Activated CD4-positive, alpha-beta T cell treated with anti-CD3 and anti-CD28 coated beads for 4 hours (primary cell): Measurements from ENCODE around the gene PIP4K2A.
"Not testable (repeated sequence)": the region's sequence is repeated elsewhere in the genome, so short reads cannot be mapped to it uniquely, and the experiment has no call there.

Source experiments
- DNase-seq, 2 donors: peaks; one replicate each; pipeline ENCODE4 v3.0.0-alpha.2; 2020

The PIP4K2A gene

GRCh38 chr10:22503315-22504088 lies 210.9 kb downstream of the PIP4K2A start:
- no peak for DNase-seq

GRCh38 chr10:22501863-22502262 lies 212.5 kb downstream of the PIP4K2A start:
- no peak for DNase-seq

GRCh38 chr10:22501413-22501812 lies 213.0 kb downstream of the PIP4K2A start:
- no peak for DNase-seq

GRCh38 chr10:22500656-22501340 lies 213.6 kb downstream of the PIP4K2A start:
- no peak for DNase-seq

GRCh38 chr10:22499973-22500372 lies 214.4 kb downstream of the PIP4K2A start:
- DNase-seq: not testable (repeated sequence)

- DNase-seq: no peak
Observed at GRCh38 chr10:22495396-22495795, 219.0 kb downstream of the PIP4K2A start.

GRCh38 chr10:22494007-22494406 lies 220.4 kb downstream of the PIP4K2A start:
- no peak for DNase-seq

GRCh38 chr10:22491931-22492615 lies 222.3 kb downstream of the PIP4K2A start:
- DNase-seq: no peak

- DNase-seq: no peak
Observed at GRCh38 chr10:22491480-22491879, 222.9 kb downstream of the PIP4K2A start.

GRCh38 chr10:22489975-22490374 lies 224.4 kb downstream of the PIP4K2A start:
- DNase-seq: no peak

GRCh38 chr10:22489467-22489866 lies 224.9 kb downstream of the PIP4K2A start:
- DNase-seq: no peak

- no peak for DNase-seq
Observed at GRCh38 chr10:22486431-22486830, 227.9 kb downstream of the PIP4K2A start.
